NCI-H1694 (cell line): ENCODE measurements around the gene SCGB1A1.

Experiments
- DNase-seq: peaks from one replicate; lab custom pipeline; 2025; lab: John Stamatoyannopoulos, UW

SCGB1A1 gene

GRCh38 chr11:62398011-62398994 is 20.5 kb upstream of the SCGB1A1 start:
- DNase-seq: no peak

GRCh38 chr11:62399172-62399877 is 19.5 kb upstream of the SCGB1A1 start:
- no peak for DNase-seq

GRCh38 chr11:62399878-62400266 is 19.0 kb upstream of the SCGB1A1 start:
- no peak for DNase-seq

- DNase-seq: no peak
These were observed 18.6 kb upstream of the SCGB1A1 start for GRCh38 chr11:62400281-62400680.

- no peak for DNase-seq
These were observed 18.1 kb upstream of the SCGB1A1 start for GRCh38 chr11:62400760-62401159.

GRCh38 chr11:62401356-62401755 is 17.5 kb upstream of the SCGB1A1 start:
- no peak for DNase-seq

GRCh38 chr11:62401811-62402210 is 17.0 kb upstream of the SCGB1A1 start:
- DNase-seq: no peak

- no peak for DNase-seq
These were observed 16.4 kb upstream of the SCGB1A1 start for GRCh38 chr11:62402226-62402959.

GRCh38 chr11:62402960-62403730 is 15.7 kb upstream of the SCGB1A1 start:
- DNase-seq: no peak

- no peak for DNase-seq
These were observed 14.4 kb upstream of the SCGB1A1 start for GRCh38 chr11:62404435-62404834.

GRCh38 chr11:62404901-62405300 is 13.9 kb upstream of the SCGB1A1 start:
- no peak for DNase-seq

- no peak for DNase-seq
These were observed 12.8 kb upstream of the SCGB1A1 start for GRCh38 chr11:62406034-62406433.

GRCh38 chr11:62409831-62410230 is 9.0 kb upstream of the SCGB1A1 start:
- DNase-seq: no peak

- DNase-seq: no peak
These were observed 7.9 kb upstream of the SCGB1A1 start for GRCh38 chr11:62410972-62411371.

GRCh38 chr11:62411524-62411923 is 7.3 kb upstream of the SCGB1A1 start:
- DNase-seq: no peak

GRCh38 chr11:62413060-62413696 is 5.7 kb upstream of the SCGB1A1 start:
- no peak for DNase-seq

- no peak for DNase-seq
These were observed 2.2 kb upstream of the SCGB1A1 start for GRCh38 chr11:62416596-62416995.

- DNase-seq: no peak
These were observed 697 bp upstream of the SCGB1A1 start for GRCh38 chr11:62418136-62418535.

GRCh38 chr11:62419314-62419929 is 589 bp downstream of the SCGB1A1 start:
- DNase-seq: no peak

GRCh38 chr11:62419943-62420342 is 1.1 kb downstream of the SCGB1A1 start:
- DNase-seq: no peak

- DNase-seq: no peak
These were observed 2.0 kb downstream of the SCGB1A1 start for GRCh38 chr11:62420882-62421281.
